ENCODE results near the gene SKOR2.

DNA sequence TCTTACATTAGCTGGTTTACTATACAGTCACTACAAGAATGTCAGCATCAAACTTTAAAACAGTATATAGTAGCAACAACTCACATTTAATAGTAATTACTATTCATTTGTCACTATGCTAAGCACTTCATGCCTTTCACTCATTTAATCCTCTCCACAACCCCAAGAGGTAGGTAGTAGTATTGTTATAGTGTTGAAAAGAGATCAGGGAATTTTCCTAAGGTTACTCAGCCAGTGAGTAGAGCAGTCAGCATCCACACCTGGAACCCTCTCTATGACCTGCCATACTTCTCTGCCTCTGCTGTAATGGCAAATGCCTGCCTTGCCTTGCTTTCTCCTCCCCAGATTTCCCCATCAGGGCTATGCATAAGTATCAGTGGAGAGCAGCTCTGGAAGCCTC, 24.8 kb downstream of the SKOR2 start:
- TF ChIP-seq, protein P1, sequence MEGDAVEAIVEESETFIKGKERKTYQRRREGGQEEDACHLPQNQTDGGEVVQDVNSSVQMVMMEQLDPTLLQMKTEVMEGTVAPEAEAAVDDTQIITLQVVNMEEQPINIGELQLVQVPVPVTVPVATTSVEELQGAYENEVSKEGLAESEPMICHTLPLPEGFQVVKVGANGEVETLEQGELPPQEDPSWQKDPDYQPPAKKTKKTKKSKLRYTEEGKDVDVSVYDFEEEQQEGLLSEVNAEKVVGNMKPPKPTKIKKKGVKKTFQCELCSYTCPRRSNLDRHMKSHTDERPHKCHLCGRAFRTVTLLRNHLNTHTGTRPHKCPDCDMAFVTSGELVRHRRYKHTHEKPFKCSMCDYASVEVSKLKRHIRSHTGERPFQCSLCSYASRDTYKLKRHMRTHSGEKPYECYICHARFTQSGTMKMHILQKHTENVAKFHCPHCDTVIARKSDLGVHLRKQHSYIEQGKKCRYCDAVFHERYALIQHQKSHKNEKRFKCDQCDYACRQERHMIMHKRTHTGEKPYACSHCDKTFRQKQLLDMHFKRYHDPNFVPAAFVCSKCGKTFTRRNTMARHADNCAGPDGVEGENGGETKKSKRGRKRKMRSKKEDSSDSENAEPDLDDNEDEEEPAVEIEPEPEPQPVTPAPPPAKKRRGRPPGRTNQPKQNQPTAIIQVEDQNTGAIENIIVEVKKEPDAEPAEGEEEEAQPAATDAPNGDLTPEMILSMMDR (IDR thresholded peaks at IDR 0.05): no peak
- TF ChIP-seq EZH2 (IDR thresholded peaks at IDR 0.05; ENCODE audit: borderline replicate concordance, insufficient read depth, low read depth, low read length, poor library complexity, severe bottlenecking): no peak
